ENCODE data around the gene MBTPS1.

DNA sequence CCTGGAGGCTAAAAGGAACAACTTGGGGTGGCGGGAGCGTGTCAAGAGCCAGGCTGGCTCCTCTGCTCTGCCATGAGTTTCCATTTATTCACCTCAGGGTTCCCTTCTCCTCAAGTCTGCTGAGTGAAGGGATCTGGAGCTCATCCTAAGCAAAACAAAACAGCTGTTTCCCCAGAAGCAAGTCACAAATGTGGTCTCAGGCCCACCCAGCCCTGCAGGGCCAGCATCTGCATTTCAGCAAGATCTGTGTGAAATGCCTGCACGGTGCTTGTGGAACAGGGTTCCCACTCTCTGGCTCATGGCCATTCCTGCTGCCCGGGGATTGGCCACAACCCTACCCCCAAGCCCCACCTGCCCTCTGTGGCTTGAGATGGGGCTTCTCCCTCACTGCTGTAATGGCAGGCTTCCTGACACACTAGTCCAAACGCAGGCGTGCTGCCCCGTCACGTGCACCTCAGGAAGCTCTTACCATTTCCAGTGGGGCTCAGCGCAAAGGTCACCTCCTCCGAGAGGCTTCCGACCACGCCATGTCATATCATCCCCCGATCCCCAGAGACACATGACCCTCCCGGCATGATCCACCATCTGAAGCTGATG, 76.4 kb downstream of the MBTPS1 start:
- TF ChIP-seq REST (IDR thresholded peaks at IDR 0.05; ENCODE audit: unreplicated experiment) (no peak), STAT1 (IDR thresholded peaks at IDR 0.05; ENCODE audit: unreplicated experiment) (no peak)
- TF ChIP-seq, protein P1, sequence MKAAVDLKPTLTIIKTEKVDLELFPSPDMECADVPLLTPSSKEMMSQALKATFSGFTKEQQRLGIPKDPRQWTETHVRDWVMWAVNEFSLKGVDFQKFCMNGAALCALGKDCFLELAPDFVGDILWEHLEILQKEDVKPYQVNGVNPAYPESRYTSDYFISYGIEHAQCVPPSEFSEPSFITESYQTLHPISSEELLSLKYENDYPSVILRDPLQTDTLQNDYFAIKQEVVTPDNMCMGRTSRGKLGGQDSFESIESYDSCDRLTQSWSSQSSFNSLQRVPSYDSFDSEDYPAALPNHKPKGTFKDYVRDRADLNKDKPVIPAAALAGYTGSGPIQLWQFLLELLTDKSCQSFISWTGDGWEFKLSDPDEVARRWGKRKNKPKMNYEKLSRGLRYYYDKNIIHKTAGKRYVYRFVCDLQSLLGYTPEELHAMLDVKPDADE (IDR thresholded peaks at IDR 0.05): no peak
- TF ChIP-seq, protein P2, sequence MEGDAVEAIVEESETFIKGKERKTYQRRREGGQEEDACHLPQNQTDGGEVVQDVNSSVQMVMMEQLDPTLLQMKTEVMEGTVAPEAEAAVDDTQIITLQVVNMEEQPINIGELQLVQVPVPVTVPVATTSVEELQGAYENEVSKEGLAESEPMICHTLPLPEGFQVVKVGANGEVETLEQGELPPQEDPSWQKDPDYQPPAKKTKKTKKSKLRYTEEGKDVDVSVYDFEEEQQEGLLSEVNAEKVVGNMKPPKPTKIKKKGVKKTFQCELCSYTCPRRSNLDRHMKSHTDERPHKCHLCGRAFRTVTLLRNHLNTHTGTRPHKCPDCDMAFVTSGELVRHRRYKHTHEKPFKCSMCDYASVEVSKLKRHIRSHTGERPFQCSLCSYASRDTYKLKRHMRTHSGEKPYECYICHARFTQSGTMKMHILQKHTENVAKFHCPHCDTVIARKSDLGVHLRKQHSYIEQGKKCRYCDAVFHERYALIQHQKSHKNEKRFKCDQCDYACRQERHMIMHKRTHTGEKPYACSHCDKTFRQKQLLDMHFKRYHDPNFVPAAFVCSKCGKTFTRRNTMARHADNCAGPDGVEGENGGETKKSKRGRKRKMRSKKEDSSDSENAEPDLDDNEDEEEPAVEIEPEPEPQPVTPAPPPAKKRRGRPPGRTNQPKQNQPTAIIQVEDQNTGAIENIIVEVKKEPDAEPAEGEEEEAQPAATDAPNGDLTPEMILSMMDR (conservative IDR thresholded peaks at IDR 0.05; ENCODE audit: low read depth in 2 of 2): no peak

All from GM23338 (cell line).